Upper lobe of left lung (tissue), 6 donors: ENCODE data around the gene DOCK1. TPM values are rescaled to one million over a fixed set of nuclear protein-coding genes. Genes with fewer than 3 reads are reported as not detected.

Experiments used
- ATAC-seq, 2 donors: fragments of 200-7000 bp; cut with Tn5 transposase; one replicate each; pipeline ENCODE4 v1.9.1; 2022; ENCODE audit warnings: mild to moderate bottlenecking in 2 of 2, moderate library complexity in 2 of 2; ENCODE audit not compliant: low FRiP score in 2 of 2
- DNase-seq, 2 donors: peaks; one replicate each; pipeline ENCODE4 v3.0.0-alpha.2; 2019 to 2020
- H3K27ac ChIP-seq, 4 donors: fragments of 200-600 bp; sonication (generic); one replicate each; pipeline ENCODE4 v1.5.1; 2016 to 2019
- H3K27me3 ChIP-seq, 4 donors: fragments of 200-600 bp; sonication (generic); one replicate each; pipeline ENCODE4 v1.5.1; 2017 to 2019
- H3K36me3 ChIP-seq, 4 donors: fragments of 200-600 bp; sonication (generic); one replicate each; pipeline ENCODE4 v1.5.1; 2016 to 2019
- H3K4me1 ChIP-seq, 4 donors: fragments of 200-600 bp; sonication (generic); one replicate each; pipeline ENCODE4 v1.5.1; 2018 to 2019
- H3K4me3 ChIP-seq, 4 donors: fragments of 200-600 bp; sonication (generic); one replicate each; pipeline ENCODE4 v1.5.1; 2017 to 2019; ENCODE audit warnings: mild to moderate bottlenecking in 2 of 4, moderate library complexity in 1 of 4
- H3K9me3 ChIP-seq, 4 donors: fragments of 200-600 bp; sonication (generic); one replicate each; pipeline ENCODE4 v1.5.1; 2018 to 2019
- EP300 ChIP-seq, 4 donors: sonication (generic); formaldehyde crosslinking; IDR thresholded peaks; one replicate each; pipeline ENCODE4 v1.5.1; 2017; ENCODE audit warnings: antibody characterized with exemption in 4 of 4, control low read depth in 2 of 4
- POLR2A ChIP-seq, 4 donors: fragments of 450-650 bp; IDR thresholded peaks; one replicate each; pipeline ENCODE4 v1.5.1; 2016 to 2017; ENCODE audit warnings: antibody characterized with exemption in 4 of 4, mild to moderate bottlenecking in 2 of 4
- POLR2AphosphoS5 ChIP-seq, 2 donors: sonication (generic); formaldehyde crosslinking; IDR thresholded peaks; one replicate each; pipeline ENCODE4 v1.5.1; 2017; ENCODE audit warnings: antibody characterized with exemption in 2 of 2
- WGBS, 2 donors: methylation state at CpG; one replicate each; pipeline ENCODE4 v1.1.5; 2017 to 2018; 5-methylcytosine and 5-hydroxymethylcytosine counted together
- total RNA-seq, 6 donors: library from RNA; depleted of rRNA in 4 of 6; stranded (reverse); fragments of >200 nt in 4 of 6; gene quantifications; one replicate each; pipeline versions ENCODE4 v1.1.0 to v1.2.1, GENCODE V29; 2016 to 2021
- TF ChIP-seq, protein P1 (sequence below), 6 experiments: fragments of 450-650 bp in 4 of 6; fragments of 200-600 bp in 2 of 6; sonication (generic) in 2 of 6; IDR thresholded peaks; one replicate each; pipeline ENCODE4 v1.5.1; 2016 to 2019; ENCODE audit warnings: antibody characterized with exemption in 6 of 6
- donor health status: DM: no; HTN: no; CAD: no; lungs with moderate emphysema.
- donor health status: DM: no; HTN: yes; CAD: no; lungs with severe emphysema.

DOCK1 gene
- total RNA-seq, 6 donors from 2014 or later: 37.5 to 63.9 (median 45.8) TPM

DNA sequence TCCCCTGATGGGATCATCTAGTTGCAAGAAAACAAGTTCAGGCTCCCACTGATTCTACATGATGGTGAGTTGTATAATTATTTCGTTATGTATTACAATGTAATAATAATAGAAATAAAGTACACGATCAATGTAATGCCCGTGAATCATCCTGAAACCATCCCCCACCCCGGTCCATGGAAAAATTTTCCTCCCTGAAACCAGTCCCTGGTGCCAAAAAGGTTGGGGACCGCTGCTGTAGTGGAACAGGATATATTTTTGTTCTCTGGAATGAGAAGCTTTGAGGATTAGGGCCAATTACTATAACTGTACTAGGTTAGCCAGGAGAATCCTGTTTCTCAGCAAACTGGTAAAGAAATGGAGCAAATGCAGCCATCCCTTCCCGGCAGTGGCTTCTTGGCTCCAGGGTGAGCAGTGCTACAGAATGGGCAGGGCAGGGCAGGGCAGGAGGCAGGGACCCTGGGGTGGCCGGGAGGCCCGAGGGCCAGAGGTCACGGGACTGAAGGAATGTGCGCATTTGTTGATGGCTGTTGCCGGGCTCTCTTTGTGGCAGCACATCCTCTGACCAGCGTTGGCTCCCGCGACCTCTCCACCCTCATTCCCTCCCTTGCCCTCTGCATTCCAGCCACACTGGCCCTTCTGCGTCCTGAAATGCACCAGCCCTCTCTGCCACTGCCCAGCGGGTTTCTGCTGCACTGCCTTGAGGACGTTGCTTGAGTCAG lies 481.5 kb downstream of the DOCK1 start:
- no peak for TF ChIP-seq POLR2AphosphoS5 (IDR thresholded peaks at IDR 0.05)
- no peak for TF ChIP-seq EP300 (IDR thresholded peaks at IDR 0.05)
- H3K4me1 ChIP-seq: no peaks in the 10 kb centered on the region
- peaks cover 0 to 16% (median 4%) of the 10 kb centered on the region in 4 donors for H3K36me3 ChIP-seq
- H3K27me3 ChIP-seq: no peaks in the 10 kb centered on the region
- ATAC-seq (no peak), DNase-seq (peak in 1 of 2 donors; percentile 58)
- H3K27ac ChIP-seq: no peak overlapping the region
- no peak overlapping the region for H3K4me3 ChIP-seq
- H3K9me3 ChIP-seq: no peaks in the 10 kb centered on the region
- 82 to 89% methylated on average over 17 of the region's 17 CpGs for WGBS, 2 donors

DNA sequence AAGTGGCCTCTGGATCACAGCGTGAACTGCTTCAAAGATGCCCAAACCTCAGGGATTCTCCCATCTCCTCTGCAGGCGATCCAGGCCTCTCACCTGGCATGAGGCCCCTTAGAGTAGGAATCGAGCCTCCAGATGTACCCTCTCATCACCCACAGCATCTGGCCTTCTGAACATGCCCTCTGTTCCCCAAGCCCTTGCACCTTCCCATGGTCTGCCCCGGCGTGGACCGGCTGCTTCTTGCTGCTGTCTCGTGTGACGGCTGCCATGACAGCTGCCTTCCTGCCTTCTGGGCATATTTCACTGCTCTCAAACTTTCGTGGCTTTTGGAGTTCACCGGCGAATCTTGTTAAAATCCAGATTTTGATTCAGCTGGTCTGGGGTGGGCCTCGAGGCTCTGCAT lies 486.6 kb downstream of the DOCK1 start:
- Histone ChIP-seq H3K4me1 (peaks cover 0 to 3% (median 0%) of the 10 kb centered on the region in 4 donors), H3K27me3 (no peaks in the 10 kb centered on the region), H3K36me3 (peaks cover 0 to 3% (median 0%) of the 10 kb centered on the region in 4 donors), H3K9me3 (no peaks in the 10 kb centered on the region), H3K4me3 (no peak overlapping the region), H3K27ac (peak overlapping the region in 2 of 4 donors; percentile 30 to 64)
- WGBS, 2 donors: 76 to 81% methylated on average over 12 of the region's 12 CpGs
- no peak for DNase-seq
- TF ChIP-seq POLR2AphosphoS5 (IDR thresholded peaks at IDR 0.05) (no peak), POLR2A (IDR thresholded peaks at IDR 0.05) (no peak), EP300 (IDR thresholded peaks at IDR 0.05) (no peak)
- TF ChIP-seq, protein P1, sequence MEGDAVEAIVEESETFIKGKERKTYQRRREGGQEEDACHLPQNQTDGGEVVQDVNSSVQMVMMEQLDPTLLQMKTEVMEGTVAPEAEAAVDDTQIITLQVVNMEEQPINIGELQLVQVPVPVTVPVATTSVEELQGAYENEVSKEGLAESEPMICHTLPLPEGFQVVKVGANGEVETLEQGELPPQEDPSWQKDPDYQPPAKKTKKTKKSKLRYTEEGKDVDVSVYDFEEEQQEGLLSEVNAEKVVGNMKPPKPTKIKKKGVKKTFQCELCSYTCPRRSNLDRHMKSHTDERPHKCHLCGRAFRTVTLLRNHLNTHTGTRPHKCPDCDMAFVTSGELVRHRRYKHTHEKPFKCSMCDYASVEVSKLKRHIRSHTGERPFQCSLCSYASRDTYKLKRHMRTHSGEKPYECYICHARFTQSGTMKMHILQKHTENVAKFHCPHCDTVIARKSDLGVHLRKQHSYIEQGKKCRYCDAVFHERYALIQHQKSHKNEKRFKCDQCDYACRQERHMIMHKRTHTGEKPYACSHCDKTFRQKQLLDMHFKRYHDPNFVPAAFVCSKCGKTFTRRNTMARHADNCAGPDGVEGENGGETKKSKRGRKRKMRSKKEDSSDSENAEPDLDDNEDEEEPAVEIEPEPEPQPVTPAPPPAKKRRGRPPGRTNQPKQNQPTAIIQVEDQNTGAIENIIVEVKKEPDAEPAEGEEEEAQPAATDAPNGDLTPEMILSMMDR (IDR thresholded peaks at IDR 0.05): no peak
- no peak for ATAC-seq

DNA sequence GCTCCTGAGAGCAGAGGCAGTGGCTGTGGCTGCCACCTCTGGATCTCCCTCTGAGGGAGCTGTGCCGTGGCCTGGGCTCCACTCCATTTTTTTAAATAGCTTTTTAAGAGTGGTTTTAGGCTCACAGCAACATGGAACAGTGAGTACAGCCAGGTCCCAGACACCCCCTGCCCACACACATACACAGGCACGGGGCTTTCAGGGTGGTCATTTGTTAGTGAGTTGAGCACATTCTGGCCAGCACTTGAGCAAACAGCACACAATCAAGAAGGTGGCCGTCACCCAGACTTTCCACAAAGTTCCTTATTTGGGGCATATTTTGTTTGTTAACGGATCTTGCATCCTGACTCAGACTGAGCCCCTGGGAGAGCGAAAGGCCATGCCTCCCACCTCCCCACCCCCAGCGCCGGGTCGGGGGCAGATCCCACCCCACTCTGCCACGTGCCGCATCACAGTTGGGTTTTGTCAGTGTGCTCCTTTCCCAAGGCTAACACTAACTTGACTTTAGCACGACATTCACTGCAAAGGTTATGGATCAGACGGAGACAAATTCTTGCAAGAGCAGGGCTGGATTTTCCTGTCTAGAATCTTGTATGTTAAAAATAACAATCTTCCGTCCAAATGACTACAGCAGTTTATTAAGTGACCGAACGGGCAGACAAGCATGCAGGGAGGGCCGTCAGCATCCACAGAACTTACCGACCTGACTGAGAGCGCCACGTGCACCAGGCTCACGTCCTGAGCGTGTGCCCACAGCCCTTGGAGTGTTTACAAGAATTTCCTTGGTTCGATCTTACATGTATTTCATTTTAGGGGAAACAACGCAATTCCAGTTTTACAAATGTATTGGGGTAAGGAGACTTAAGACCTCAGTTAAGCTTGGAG lies 487.4 kb downstream of the DOCK1 start:
- Histone ChIP-seq H3K9me3 (no peaks in the 10 kb centered on the region), H3K4me1 (peaks cover 0 to 3% (median 0%) of the 10 kb centered on the region in 4 donors), H3K4me3 (no peak overlapping the region), H3K27me3 (no peaks in the 10 kb centered on the region), H3K36me3 (peaks cover 0 to 3% (median 0%) of the 10 kb centered on the region in 4 donors), H3K27ac (peak overlapping the region in 2 of 4 donors; percentile 26 to 64)
- ATAC-seq: peak in 1 of 2 donors; percentile 79
- WGBS, 2 donors: 77 to 78% methylated on average over 23 of the region's 23 CpGs
- TF ChIP-seq POLR2A (IDR thresholded peaks at IDR 0.05) (no peak), POLR2AphosphoS5 (IDR thresholded peaks at IDR 0.05) (peak in 1 of 2 donors; percentile 76), EP300 (IDR thresholded peaks at IDR 0.05) (peak in 1 of 4 donors; percentile 60)
- TF ChIP-seq, protein P1 (IDR thresholded peaks at IDR 0.05): no peak
- DNase-seq: peak in 1 of 2 donors; percentile 74

- 84 to 88% methylated on average over 9 to 12 of the region's 12 CpGs for WGBS, 2 donors
- Histone ChIP-seq H3K27me3 (no peaks in the 10 kb centered on the region), H3K27ac (no peak overlapping the region), H3K36me3 (peaks cover 0 to 4% (median 0%) of the 10 kb centered on the region in 4 donors), H3K4me3 (no peak overlapping the region), H3K4me1 (no peaks in the 10 kb centered on the region), H3K9me3 (no peaks in the 10 kb centered on the region)
- ATAC-seq (no peak), DNase-seq (no peak)
- TF ChIP-seq POLR2AphosphoS5 (IDR thresholded peaks at IDR 0.05) (no peak), POLR2A (IDR thresholded peaks at IDR 0.05) (no peak), EP300 (IDR thresholded peaks at IDR 0.05) (no peak)
- TF ChIP-seq, protein P1 (IDR thresholded peaks at IDR 0.05): no peak
These were observed 493.1 kb downstream of the DOCK1 start for GRCh38 chr10:127398140-127398970.
